ENCODE results near the gene P2RX1.

Gene P2RX1

DNA sequence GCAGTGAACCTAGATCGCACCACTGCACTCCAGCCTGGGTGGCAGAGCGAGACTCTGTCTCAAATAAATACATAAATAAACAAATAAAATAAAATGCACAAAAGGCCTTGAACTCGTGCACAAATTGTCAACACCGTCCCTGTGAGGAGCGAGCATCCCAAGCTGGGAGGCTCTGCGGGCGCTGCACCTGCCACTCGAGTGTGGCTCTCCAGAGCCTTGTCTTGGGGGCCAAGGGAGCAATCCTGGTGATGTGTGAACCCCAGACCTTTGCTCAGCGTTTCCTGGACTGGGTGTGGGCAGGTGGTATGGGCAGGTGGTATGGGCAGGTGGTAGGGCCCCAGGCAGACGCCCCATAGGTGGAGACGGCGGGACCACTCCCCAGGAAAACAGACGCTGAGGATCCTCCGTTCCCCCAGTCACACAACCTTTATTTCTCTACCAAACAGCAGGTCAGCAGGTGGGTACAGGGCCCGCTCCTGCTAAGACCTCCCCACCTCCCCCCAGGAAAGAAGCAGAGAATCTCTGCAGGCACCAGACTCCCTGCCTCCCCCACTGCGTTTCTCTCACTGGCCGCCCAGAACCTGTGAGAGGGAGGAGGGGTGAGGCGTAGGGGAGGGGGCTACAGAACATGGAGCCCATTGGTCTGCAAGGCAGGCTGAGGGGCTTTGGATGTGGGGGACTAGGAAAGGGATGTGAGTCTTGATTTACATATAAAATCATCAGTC lies 7.4 kb upstream of the P2RX1 start:
- Histone ChIP-seq H3K27me3 (ENCODE audit: insufficient read depth, low read depth, severe bottlenecking) (no peaks in the 10 kb centered on the region), H3K27ac (no peak overlapping the region), H3K36me3 (no peaks in the 10 kb centered on the region), H3K9me3 (ENCODE audit: severe bottlenecking) (no peaks in the 10 kb centered on the region), H3K4me3 (ENCODE audit: low read depth, low read length) (no peak overlapping the region)
- no peak for DNase-seq
- TF ChIP-seq, protein P1, sequence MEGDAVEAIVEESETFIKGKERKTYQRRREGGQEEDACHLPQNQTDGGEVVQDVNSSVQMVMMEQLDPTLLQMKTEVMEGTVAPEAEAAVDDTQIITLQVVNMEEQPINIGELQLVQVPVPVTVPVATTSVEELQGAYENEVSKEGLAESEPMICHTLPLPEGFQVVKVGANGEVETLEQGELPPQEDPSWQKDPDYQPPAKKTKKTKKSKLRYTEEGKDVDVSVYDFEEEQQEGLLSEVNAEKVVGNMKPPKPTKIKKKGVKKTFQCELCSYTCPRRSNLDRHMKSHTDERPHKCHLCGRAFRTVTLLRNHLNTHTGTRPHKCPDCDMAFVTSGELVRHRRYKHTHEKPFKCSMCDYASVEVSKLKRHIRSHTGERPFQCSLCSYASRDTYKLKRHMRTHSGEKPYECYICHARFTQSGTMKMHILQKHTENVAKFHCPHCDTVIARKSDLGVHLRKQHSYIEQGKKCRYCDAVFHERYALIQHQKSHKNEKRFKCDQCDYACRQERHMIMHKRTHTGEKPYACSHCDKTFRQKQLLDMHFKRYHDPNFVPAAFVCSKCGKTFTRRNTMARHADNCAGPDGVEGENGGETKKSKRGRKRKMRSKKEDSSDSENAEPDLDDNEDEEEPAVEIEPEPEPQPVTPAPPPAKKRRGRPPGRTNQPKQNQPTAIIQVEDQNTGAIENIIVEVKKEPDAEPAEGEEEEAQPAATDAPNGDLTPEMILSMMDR (IDR thresholded peaks at IDR 0.05; ENCODE audit: low read depth, low read length), result no peak

DNA sequence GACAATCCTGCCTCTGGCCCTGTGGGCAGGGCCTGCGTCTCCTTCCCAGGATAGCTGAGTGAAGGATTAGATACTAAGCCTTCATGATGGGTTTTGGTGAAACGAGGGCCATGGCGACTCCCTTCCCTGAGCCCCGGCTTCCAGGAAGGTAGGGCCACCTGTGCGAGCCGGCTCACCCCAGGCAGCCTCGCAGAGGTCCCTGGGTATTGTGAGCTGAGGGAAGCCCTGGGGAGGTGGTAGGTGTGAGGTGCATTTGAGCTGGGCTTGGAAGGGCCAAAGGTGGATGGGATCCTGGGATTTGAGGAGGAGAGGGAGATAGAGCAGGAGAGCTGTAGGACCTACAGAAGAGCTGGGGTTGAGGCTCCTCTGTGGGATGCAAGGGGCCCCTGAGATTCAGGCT lies 6.5 kb upstream of the P2RX1 start:
- Histone ChIP-seq H3K27me3 (ENCODE audit: insufficient read depth, low read depth, severe bottlenecking) (no peaks in the 10 kb centered on the region), H3K36me3 (no peaks in the 10 kb centered on the region), H3K4me3 (ENCODE audit: low read depth, low read length) (no peak overlapping the region), H3K27ac (no peak overlapping the region), H3K9me3 (ENCODE audit: severe bottlenecking) (no peaks in the 10 kb centered on the region)
- no peak for DNase-seq
- TF ChIP-seq, protein P1 (IDR thresholded peaks at IDR 0.05; ENCODE audit: low read depth, low read length), result no peak

DNA sequence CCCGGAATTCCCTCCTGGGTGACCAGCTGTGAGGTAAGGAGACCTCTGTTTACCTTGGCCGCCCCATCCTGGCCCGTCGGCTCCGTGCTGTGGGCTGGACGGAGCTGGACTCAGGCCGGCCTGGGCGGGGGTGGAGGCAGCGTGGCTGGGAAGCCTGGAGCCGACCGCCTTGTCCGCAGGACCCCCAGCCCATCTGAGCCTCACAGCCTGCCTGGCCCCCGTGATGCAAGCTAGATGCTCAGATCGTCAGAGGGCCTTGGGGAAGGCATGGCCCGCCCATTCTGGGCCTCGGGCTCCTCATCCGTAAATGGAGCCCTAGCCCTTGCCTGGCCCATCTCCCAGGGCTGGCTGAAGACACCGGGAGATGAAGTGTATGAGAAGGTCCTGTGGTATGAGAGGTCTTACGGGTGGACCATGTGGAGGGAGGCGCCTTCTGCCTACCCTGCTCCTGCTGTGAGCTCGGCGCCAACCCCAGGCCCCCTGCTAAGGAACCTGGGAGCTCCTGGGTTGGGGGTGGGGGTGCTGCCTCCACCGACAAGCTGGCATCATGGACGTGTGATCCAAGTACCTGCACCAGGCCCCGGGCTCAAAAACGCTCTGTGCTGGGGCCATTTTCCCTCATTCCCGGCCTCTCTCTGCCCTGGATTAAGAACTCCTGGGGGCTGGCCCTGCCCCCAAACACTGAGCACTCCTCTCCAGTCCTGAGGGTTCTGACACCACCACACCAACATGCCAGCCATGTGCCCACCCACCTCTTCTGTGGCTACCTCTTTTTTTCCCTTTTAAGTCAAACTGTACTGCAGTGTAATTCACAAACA lies 5.4 kb upstream of the P2RX1 start:
- Histone ChIP-seq H3K4me3 (ENCODE audit: low read depth, low read length) (no peak overlapping the region), H3K36me3 (no peaks in the 10 kb centered on the region), H3K27ac (no peak overlapping the region), H3K27me3 (ENCODE audit: insufficient read depth, low read depth, severe bottlenecking) (no peaks in the 10 kb centered on the region), H3K9me3 (ENCODE audit: severe bottlenecking) (no peaks in the 10 kb centered on the region)
- TF ChIP-seq, protein P1 (IDR thresholded peaks at IDR 0.05; ENCODE audit: low read depth, low read length), result no peak
- no peak for DNase-seq

DNA sequence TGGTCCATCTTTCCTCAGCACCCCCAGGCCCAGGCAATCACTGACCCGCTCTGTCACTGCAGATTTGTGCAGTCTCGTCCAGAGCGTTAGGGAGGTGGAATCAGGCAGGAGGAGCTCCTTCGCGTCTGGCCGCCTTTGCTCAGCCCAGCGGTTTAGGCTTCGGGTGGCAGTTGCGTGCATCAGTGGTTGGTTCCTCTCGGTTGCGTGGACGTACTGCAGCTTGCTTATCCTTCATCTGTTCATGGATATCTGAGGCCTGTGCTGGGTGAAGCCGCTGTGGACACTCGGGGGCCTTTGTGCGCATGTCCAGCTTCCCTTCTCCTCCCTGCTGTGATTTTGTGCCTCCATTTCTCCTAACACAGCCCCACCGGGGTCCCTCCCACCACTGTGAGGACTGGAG lies 4.7 kb upstream of the P2RX1 start:
- Histone ChIP-seq H3K27me3 (ENCODE audit: insufficient read depth, low read depth, severe bottlenecking) (no peaks in the 10 kb centered on the region), H3K9me3 (ENCODE audit: severe bottlenecking) (no peaks in the 10 kb centered on the region), H3K4me3 (ENCODE audit: low read depth, low read length) (no peak overlapping the region), H3K27ac (no peak overlapping the region), H3K36me3 (no peaks in the 10 kb centered on the region)
- no peak for DNase-seq
- TF ChIP-seq, protein P1 (IDR thresholded peaks at IDR 0.05; ENCODE audit: low read depth, low read length), result no peak

DNA sequence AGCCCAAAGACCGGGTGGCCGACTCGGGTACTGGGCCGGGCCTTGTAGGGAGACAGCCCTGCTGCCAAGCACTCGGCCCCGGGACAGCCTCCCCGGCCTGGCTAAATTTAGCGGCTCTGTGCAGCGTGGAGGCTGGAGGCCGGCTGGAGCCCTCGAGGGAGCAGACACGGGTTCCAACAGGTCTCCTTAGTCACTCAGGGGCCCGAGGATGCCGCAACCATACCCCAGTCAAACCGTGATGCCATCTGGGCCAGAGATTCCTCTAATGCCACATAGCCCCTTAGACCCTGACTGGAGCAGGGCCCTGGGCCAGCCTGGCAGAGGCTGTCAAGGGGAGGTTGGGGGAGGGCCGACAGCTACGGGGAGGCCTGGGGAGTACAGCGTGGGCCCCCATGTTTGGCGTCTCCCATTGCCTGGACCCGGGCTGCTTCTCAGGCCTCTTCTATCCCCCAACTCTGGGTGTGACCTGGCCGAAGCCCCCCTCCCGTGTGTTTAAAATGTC lies 2.9 kb upstream of the P2RX1 start:
- Histone ChIP-seq H3K27ac (no peak overlapping the region), H3K36me3 (no peaks in the 10 kb centered on the region), H3K27me3 (ENCODE audit: insufficient read depth, low read depth, severe bottlenecking) (no peaks in the 10 kb centered on the region), H3K9me3 (ENCODE audit: severe bottlenecking) (no peaks in the 10 kb centered on the region), H3K4me3 (ENCODE audit: low read depth, low read length) (no peak overlapping the region)
- no peak for DNase-seq
- TF ChIP-seq, protein P1 (IDR thresholded peaks at IDR 0.05; ENCODE audit: low read depth, low read length), result no peak
